Measurements from ENCODE around the gene CHD2.

CHD2 gene

DNA sequence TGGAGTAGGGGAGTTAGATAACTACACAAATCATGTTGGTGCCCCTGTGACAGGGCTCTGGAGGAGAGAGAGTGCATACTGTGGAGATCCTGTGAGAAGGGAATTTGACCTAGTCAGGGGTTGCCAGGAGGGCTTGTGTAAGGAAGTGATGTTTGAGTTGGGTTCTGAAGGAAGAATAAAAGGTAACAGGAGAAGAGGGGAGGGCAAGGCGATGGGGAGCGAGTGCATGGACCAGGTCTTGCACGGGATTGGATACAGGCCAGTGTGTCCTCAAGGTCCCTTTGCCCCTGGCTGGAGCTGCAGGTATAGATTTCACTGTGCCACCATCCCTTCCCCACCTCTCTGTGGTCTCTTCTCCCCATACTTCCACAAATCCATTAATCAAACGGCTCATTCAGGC lies 105.0 kb downstream of the CHD2 start:
- Histone ChIP-seq H3K9ac (ENCODE audit: low read depth, low read length, poor library complexity, severe bottlenecking) (no peak overlapping the region), H3K9me2 (replicated peaks; ENCODE audit: low read depth, low read length) (no peaks in the 10 kb centered on the region), H3K36me3 (ENCODE audit: insufficient read depth, low read length) (peaks cover 88% of the 10 kb centered on the region), H3K9me3 (ENCODE audit: insufficient read depth, low read depth, low read length) (no peaks in the 10 kb centered on the region), H3K79me2 (ENCODE audit: insufficient read depth, low read length) (no peaks in the 10 kb centered on the region), H3K4me3 (ENCODE audit: low read length, poor library complexity, severe bottlenecking) (no peak overlapping the region), H3K27me3 (ENCODE audit: insufficient read depth, low read length, poor library complexity, severe bottlenecking) (no peaks in the 10 kb centered on the region), H2AFZ (ENCODE audit: low read length) (no peak overlapping the region), H3K4me2 (ENCODE audit: low read depth, low read length, poor library complexity, severe bottlenecking) (no peak overlapping the region), H3F3A (ENCODE audit: low read depth) (no peaks in the 10 kb centered on the region), H4K20me1 (ENCODE audit: insufficient read depth, low read length, poor library complexity, severe bottlenecking) (no peaks in the 10 kb centered on the region), H3K4me1 (ENCODE audit: insufficient read depth, low read length, poor library complexity, severe bottlenecking) (no peaks in the 10 kb centered on the region)
- TF ChIP-seq, protein P1, sequence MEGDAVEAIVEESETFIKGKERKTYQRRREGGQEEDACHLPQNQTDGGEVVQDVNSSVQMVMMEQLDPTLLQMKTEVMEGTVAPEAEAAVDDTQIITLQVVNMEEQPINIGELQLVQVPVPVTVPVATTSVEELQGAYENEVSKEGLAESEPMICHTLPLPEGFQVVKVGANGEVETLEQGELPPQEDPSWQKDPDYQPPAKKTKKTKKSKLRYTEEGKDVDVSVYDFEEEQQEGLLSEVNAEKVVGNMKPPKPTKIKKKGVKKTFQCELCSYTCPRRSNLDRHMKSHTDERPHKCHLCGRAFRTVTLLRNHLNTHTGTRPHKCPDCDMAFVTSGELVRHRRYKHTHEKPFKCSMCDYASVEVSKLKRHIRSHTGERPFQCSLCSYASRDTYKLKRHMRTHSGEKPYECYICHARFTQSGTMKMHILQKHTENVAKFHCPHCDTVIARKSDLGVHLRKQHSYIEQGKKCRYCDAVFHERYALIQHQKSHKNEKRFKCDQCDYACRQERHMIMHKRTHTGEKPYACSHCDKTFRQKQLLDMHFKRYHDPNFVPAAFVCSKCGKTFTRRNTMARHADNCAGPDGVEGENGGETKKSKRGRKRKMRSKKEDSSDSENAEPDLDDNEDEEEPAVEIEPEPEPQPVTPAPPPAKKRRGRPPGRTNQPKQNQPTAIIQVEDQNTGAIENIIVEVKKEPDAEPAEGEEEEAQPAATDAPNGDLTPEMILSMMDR (conservative IDR thresholded peaks at IDR 0.05; ENCODE audit: low read length), result no peak
- no peak for TF ChIP-seq EZH2phosphoT487 (IDR thresholded peaks at IDR 0.05; ENCODE audit: borderline replicate concordance)

DNA sequence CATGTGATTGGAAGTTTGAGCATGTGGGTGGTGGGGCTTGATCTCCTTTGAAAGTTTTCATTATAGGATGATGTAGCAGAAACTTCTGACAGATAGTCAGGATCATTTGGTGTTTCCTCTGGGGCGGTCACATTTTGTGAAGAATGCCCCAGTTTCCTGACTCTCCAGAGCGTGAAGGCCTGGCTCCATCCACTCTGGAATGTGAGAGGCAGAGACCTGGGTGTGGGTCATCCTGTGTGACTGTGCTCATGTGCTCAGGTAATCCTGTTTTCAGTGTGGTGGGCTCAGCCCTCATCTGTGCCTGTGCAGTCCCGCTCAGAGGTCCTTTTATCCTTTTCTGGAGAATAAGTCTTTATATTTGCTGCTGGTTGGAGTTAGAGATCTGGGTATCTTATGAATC lies 107.9 kb downstream of the CHD2 start:
- no peaks in the 10 kb centered on the region for H3K9me3 ChIP-seq (ENCODE audit: insufficient read depth, low read depth, low read length)
- H3K36me3 ChIP-seq (ENCODE audit: insufficient read depth, low read length), result peaks cover 89% of the 10 kb centered on the region
- H3F3A ChIP-seq (ENCODE audit: low read depth), result no peaks in the 10 kb centered on the region
- no peak overlapping the region for H3K4me2 ChIP-seq (ENCODE audit: low read depth, low read length, poor library complexity, severe bottlenecking)
- TF ChIP-seq, protein P1 (conservative IDR thresholded peaks at IDR 0.05; ENCODE audit: low read length), result no peak
- no peak for TF ChIP-seq EZH2phosphoT487 (IDR thresholded peaks at IDR 0.05; ENCODE audit: borderline replicate concordance)
- no peaks in the 10 kb centered on the region for H3K79me2 ChIP-seq (ENCODE audit: insufficient read depth, low read length)
- no peaks in the 10 kb centered on the region for H3K4me1 ChIP-seq (ENCODE audit: insufficient read depth, low read length, poor library complexity, severe bottlenecking)
- no peak overlapping the region for H3K4me3 ChIP-seq (ENCODE audit: low read length, poor library complexity, severe bottlenecking)
- H3K27me3 ChIP-seq (ENCODE audit: insufficient read depth, low read length, poor library complexity, severe bottlenecking), result no peaks in the 10 kb centered on the region
- no peaks in the 10 kb centered on the region for H3K9me2 ChIP-seq (replicated peaks; ENCODE audit: low read depth, low read length)
- no peak overlapping the region for H2AFZ ChIP-seq (ENCODE audit: low read length)
- H3K9ac ChIP-seq (ENCODE audit: low read depth, low read length, poor library complexity, severe bottlenecking), result no peak overlapping the region
- no peaks in the 10 kb centered on the region for H4K20me1 ChIP-seq (ENCODE audit: insufficient read depth, low read length, poor library complexity, severe bottlenecking)

DNA sequence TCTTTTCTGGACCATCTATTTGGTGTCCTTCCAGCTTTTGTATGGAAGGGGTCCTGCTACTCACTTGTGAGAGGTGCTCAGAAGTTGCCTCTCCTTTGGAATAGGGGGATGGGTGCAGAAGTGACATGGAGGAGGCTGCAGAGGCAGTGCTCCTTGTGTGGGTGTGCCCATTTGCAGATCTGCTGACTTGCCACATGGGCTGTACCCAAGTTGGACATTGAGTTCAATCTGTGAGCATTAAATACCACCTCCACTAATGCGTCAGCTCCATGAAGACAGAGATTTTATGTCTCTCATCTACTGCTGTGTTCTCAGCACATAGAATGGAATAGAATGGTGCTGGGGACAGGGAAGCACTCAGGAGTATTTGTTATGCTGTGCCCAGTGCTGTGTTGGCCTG lies 112.7 kb downstream of the CHD2 start:
- H3K4me1 ChIP-seq (ENCODE audit: insufficient read depth, low read length, poor library complexity, severe bottlenecking), result no peaks in the 10 kb centered on the region
- H3K27me3 ChIP-seq (ENCODE audit: insufficient read depth, low read length, poor library complexity, severe bottlenecking), result no peaks in the 10 kb centered on the region
- H3F3A ChIP-seq (ENCODE audit: low read depth), result no peaks in the 10 kb centered on the region
- no peak overlapping the region for H3K4me2 ChIP-seq (ENCODE audit: low read depth, low read length, poor library complexity, severe bottlenecking)
- no peaks in the 10 kb centered on the region for H3K79me2 ChIP-seq (ENCODE audit: insufficient read depth, low read length)
- H3K9me2 ChIP-seq (replicated peaks; ENCODE audit: low read depth, low read length), result no peaks in the 10 kb centered on the region
- no peaks in the 10 kb centered on the region for H4K20me1 ChIP-seq (ENCODE audit: insufficient read depth, low read length, poor library complexity, severe bottlenecking)
- H3K4me3 ChIP-seq (ENCODE audit: low read length, poor library complexity, severe bottlenecking), result no peak overlapping the region
- no peak overlapping the region for H3K9ac ChIP-seq (ENCODE audit: low read depth, low read length, poor library complexity, severe bottlenecking)
- TF ChIP-seq EZH2phosphoT487 (IDR thresholded peaks at IDR 0.05; ENCODE audit: borderline replicate concordance), result no peak
- TF ChIP-seq, protein P1 (conservative IDR thresholded peaks at IDR 0.05; ENCODE audit: low read length), result no peak
- no peak overlapping the region for H2AFZ ChIP-seq (ENCODE audit: low read length)
- H3K9me3 ChIP-seq (ENCODE audit: insufficient read depth, low read depth, low read length), result no peaks in the 10 kb centered on the region
- peaks cover 99% of the 10 kb centered on the region for H3K36me3 ChIP-seq (ENCODE audit: insufficient read depth, low read length)

Measured in Loucy (cell line).